GM18951 (cell line): ENCODE data around the gene ZC3H6.

Source experiments
- POLR2A ChIP-seq: IDR thresholded peaks from 4 replicates; pipeline ENCODE4 v1.6.1; 2011; ENCODE audit warnings: mild to moderate bottlenecking; ENCODE audit not compliant: insufficient read length, insufficient read depth; ENCODE audit errors: extremely low read depth
- in situ Hi-C: fragments of 300-500 bp; cut with MboI; formaldehyde crosslinking; loops from one replicate; pipeline ENCODE4 v1.12.0; 2022; ENCODE audit warnings: low sequenced_read_pairs, mixed read lengths, inconsistent platforms; ENCODE audit not compliant: unreplicated experiment

The ZC3H6 gene

GRCh38 chr2:112293636-112294401, 18.4 kb downstream of the ZC3H6 start:
- TF ChIP-seq POLR2A: no peak
- in situ Hi-C loops: no loop called here

GRCh38 chr2:112295407-112296078, 20.1 kb downstream of the ZC3H6 start:
- no peak for TF ChIP-seq POLR2A
- in situ Hi-C loops: no loop called here

- in situ Hi-C loops: no loop called here
- TF ChIP-seq POLR2A: no peak
Observed at GRCh38 chr2:112296407-112296806, 21.0 kb downstream of the ZC3H6 start.

- in situ Hi-C loops: no loop called here
- no peak for TF ChIP-seq POLR2A
Observed at GRCh38 chr2:112301171-112301584, 25.8 kb downstream of the ZC3H6 start.

GRCh38 chr2:112301973-112302372, 26.6 kb downstream of the ZC3H6 start:
- TF ChIP-seq POLR2A: no peak
- in situ Hi-C loops: no loop called here

- in situ Hi-C loops: no loop called here
- no peak for TF ChIP-seq POLR2A
Observed at GRCh38 chr2:112304298-112304941, 29.0 kb downstream of the ZC3H6 start.

- in situ Hi-C loops: no loop called here
Observed at GRCh38 chr2:112305132-112305531, 29.7 kb downstream of the ZC3H6 start.

GRCh38 chr2:112310906-112311305, 35.5 kb downstream of the ZC3H6 start:
- in situ Hi-C loops: no loop called here
- TF ChIP-seq POLR2A: no peak

More at GRCh38 chr2:112305132-112305531, 29.7 kb downstream of the ZC3H6 start:
- no peak for TF ChIP-seq POLR2A

- no peak for TF ChIP-seq POLR2A
- in situ Hi-C loops: no loop called here
Observed at GRCh38 chr2:112311932-112312331, 36.5 kb downstream of the ZC3H6 start.

- TF ChIP-seq POLR2A: no peak
- in situ Hi-C loops: no loop called here
Observed at GRCh38 chr2:112312821-112313220, 37.4 kb downstream of the ZC3H6 start.

GRCh38 chr2:112314856-112315255, 39.5 kb downstream of the ZC3H6 start:
- no peak for TF ChIP-seq POLR2A

GRCh38 chr2:112317303-112318158, 42.1 kb downstream of the ZC3H6 start:
- no peak for TF ChIP-seq POLR2A
- in situ Hi-C loops: no loop called here

More at GRCh38 chr2:112314856-112315255, 39.5 kb downstream of the ZC3H6 start:
- in situ Hi-C loops: no loop called here

- in situ Hi-C loops: no loop called here
Observed at GRCh38 chr2:112318515-112318914, 43.1 kb downstream of the ZC3H6 start.

More at GRCh38 chr2:112318515-112318914, 43.1 kb downstream of the ZC3H6 start:
- no peak for TF ChIP-seq POLR2A
